ENCODE measurements around the gene MTSS2. TPM values are rescaled to one million over a fixed set of nuclear protein-coding genes. Genes with fewer than 3 reads are reported as not detected.
A peak's percentile ranks its signal among the peaks of the same experiment; 100 is the strongest.

The MTSS2 gene
- total RNA-seq, 1 experiment from 2014 or later = 18.7 TPM

GRCh38 chr16:70698901-70699300 lies 13.0 kb upstream of the MTSS2 start:
- no peaks in the 10 kb centered on the region for H3K79me2 ChIP-seq (ENCODE audit: low read length)
- ChIA-PET CTCF (no interaction called here), POLR2A (ENCODE audit: unreplicated experiment) (no interaction called here)
- H3K9me3 ChIP-seq (ENCODE audit: low read length) = no peaks in the 10 kb centered on the region
- H3K4me2 ChIP-seq (ENCODE audit: low read length) = no peak overlapping the region
- no peaks in the 10 kb centered on the region for H4K20me1 ChIP-seq (ENCODE audit: low read length)
- BruUV-seq (replicated peaks) = no TSS peak
- H3K27me3 ChIP-seq (ENCODE audit: low read length) = no peaks in the 10 kb centered on the region
- TF ChIP-seq EZH2phosphoT487 (IDR thresholded peaks at IDR 0.05; ENCODE audit: borderline replicate concordance, low read length) (no peak), CTCF (conservative IDR thresholded peaks at IDR 0.05; ENCODE audit: low read depth, low read length) (no peak), EZH2 (IDR thresholded peaks at IDR 0.05; ENCODE audit: low read length, unreplicated experiment) (no peak)
- DNase-seq (no peak), ATAC-seq (no peak)
- no peaks in the 10 kb centered on the region for H3F3A ChIP-seq (ENCODE audit: low read length, unreplicated experiment)
- intact Hi-C loops (cut with micrococcal nuclease) = loop anchor here (10.0 kb wide), 1 partner anchor 76 kb away; no protein-coding TSS in a partner anchor
- no peak overlapping the region for H3K9ac ChIP-seq (ENCODE audit: low read length)
- no peaks in the 10 kb centered on the region for H3K36me3 ChIP-seq (ENCODE audit: low read depth, low read length)
- H2AFZ ChIP-seq (ENCODE audit: low read length) = no peak overlapping the region
- H3K4me3 ChIP-seq (ENCODE audit: low read length) = no peak overlapping the region
- no peak overlapping the region for H3K27ac ChIP-seq (ENCODE audit: low read length)
- H3K4me1 ChIP-seq (ENCODE audit: insufficient read depth, low read length) = peaks cover 32% of the 10 kb centered on the region
- no peaks in the 10 kb centered on the region for H3K9me2 ChIP-seq (replicated peaks; ENCODE audit: low read length)

GRCh38 chr16:70697594-70698170 lies 11.8 kb upstream of the MTSS2 start:
- H3K27me3 ChIP-seq (ENCODE audit: low read length) = no peaks in the 10 kb centered on the region
- H2AFZ ChIP-seq (ENCODE audit: low read length) = no peak overlapping the region
- ChIA-PET POLR2A (ENCODE audit: unreplicated experiment) (no interaction called here), CTCF (no interaction called here)
- H3K27ac ChIP-seq (ENCODE audit: low read length) = peak overlapping the region; percentile 49
- no peak for TF ChIP-seq EZH2 (IDR thresholded peaks at IDR 0.05; ENCODE audit: low read length, unreplicated experiment)
- TF ChIP-seq EZH2phosphoT487 (IDR thresholded peaks at IDR 0.05; ENCODE audit: borderline replicate concordance, low read length) = no peak
- no peaks in the 10 kb centered on the region for H3F3A ChIP-seq (ENCODE audit: low read length, unreplicated experiment)
- H3K79me2 ChIP-seq (ENCODE audit: low read length) = no peaks in the 10 kb centered on the region
- no peaks in the 10 kb centered on the region for H3K9me3 ChIP-seq (ENCODE audit: low read length)
- intact Hi-C loops (cut with micrococcal nuclease) = loop anchor here (10.0 kb wide), 1 partner anchor 77 kb away; no protein-coding TSS in a partner anchor
- no peak overlapping the region for H3K4me2 ChIP-seq (ENCODE audit: low read length)
- H3K9ac ChIP-seq (ENCODE audit: low read length) = no peak overlapping the region
- no peak overlapping the region for H3K4me3 ChIP-seq (ENCODE audit: low read length)
- BruUV-seq (replicated peaks) = no TSS peak
- no peaks in the 10 kb centered on the region for H4K20me1 ChIP-seq (ENCODE audit: low read length)
- DNase-seq (no peak), ATAC-seq (no peak)
- no peaks in the 10 kb centered on the region for H3K9me2 ChIP-seq (replicated peaks; ENCODE audit: low read length)
- H3K4me1 ChIP-seq (ENCODE audit: insufficient read depth, low read length) = peaks cover 41% of the 10 kb centered on the region
- H3K36me3 ChIP-seq (ENCODE audit: low read depth, low read length) = no peaks in the 10 kb centered on the region

- Histone ChIP-seq H2AFZ (ENCODE audit: low read length) (no peak overlapping the region), H3K4me2 (ENCODE audit: low read length) (peak overlapping the region; percentile 34; the same call in 1 of the 2 replicates), H3F3A (ENCODE audit: low read length, unreplicated experiment) (no peaks in the 10 kb centered on the region), H3K9me2 (replicated peaks; ENCODE audit: low read length) (no peaks in the 10 kb centered on the region), H3K9me3 (ENCODE audit: low read length) (no peaks in the 10 kb centered on the region), H3K36me3 (ENCODE audit: low read depth, low read length) (no peaks in the 10 kb centered on the region), H3K27me3 (ENCODE audit: low read length) (no peaks in the 10 kb centered on the region), H3K27ac (ENCODE audit: low read length) (peak overlapping the region; percentile 49), H3K9ac (ENCODE audit: low read length) (no peak overlapping the region), H3K4me1 (ENCODE audit: insufficient read depth, low read length) (peaks cover 41% of the 10 kb centered on the region), H3K4me3 (ENCODE audit: low read length) (no peak overlapping the region), H3K79me2 (ENCODE audit: low read length) (no peaks in the 10 kb centered on the region), H4K20me1 (ENCODE audit: low read length) (no peaks in the 10 kb centered on the region)
- TF ChIP-seq EZH2 (IDR thresholded peaks at IDR 0.05; ENCODE audit: low read length, unreplicated experiment) (no peak), CTCF (conservative IDR thresholded peaks at IDR 0.05; ENCODE audit: low read depth, low read length) (no peak), EZH2phosphoT487 (IDR thresholded peaks at IDR 0.05; ENCODE audit: borderline replicate concordance, low read length) (no peak)
- no TSS peak for BruUV-seq (replicated peaks)
- ChIA-PET CTCF (no interaction called here), POLR2A (ENCODE audit: unreplicated experiment) (no interaction called here)
- intact Hi-C loops (cut with micrococcal nuclease) = loop anchor here (10.0 kb wide), 1 partner anchor 78 kb away; no protein-coding TSS in a partner anchor
- peak; percentile 67 for DNase-seq
- peak; percentile 11; the same call in 1 of the 2 replicates for ATAC-seq
Observed at GRCh38 chr16:70696952-70697593, 11.2 kb upstream of the MTSS2 start.
